Activated CD8-positive, alpha-beta memory T cell treated with anti-CD3 and anti-CD28 coated beads, Interleukin-2, amount 10 ng/mL, durations not matched to agents 7 days and 5 days (primary cell): ENCODE measurements around the gene TXNDC12. TPM values are rescaled to one million over a fixed set of nuclear protein-coding genes. Genes with fewer than 3 reads are reported as not detected.
"Not testable (repeated sequence)": the region's sequence is repeated elsewhere in the genome, so short reads cannot be mapped to it uniquely, and the experiment has no call there.

Source experiments
- ATAC-seq: fragments of 150-1000 bp; cut with Tn5 transposase; one replicate; pipeline ENCODE4 v1.10.0; 2021; ENCODE audit warnings: moderate library complexity
- CTCF ChIA-PET: fragments of 350-600 bp; sonication (Branson Sonifier 250); formaldehyde crosslinking; loops from one replicate; lab custom pipeline; 2021; ENCODE audit warnings: antibody characterized with exemption; lab: Charles Lee
- DNase-seq: peaks from one replicate; pipeline ENCODE4 v3.0.0-alpha.2; 2020
- H3K27ac Mint-ChIP-seq: one replicate; pipeline ENCODE4 v1.8.0; 2021; ENCODE audit warnings: mild to moderate bottlenecking, mixed read lengths
- H3K27me3 Mint-ChIP-seq: one replicate; pipeline ENCODE4 v1.8.0; 2021; ENCODE audit warnings: mixed read lengths
- H3K36me3 Mint-ChIP-seq: one replicate; pipeline ENCODE4 v1.8.0; 2021; ENCODE audit warnings: mild to moderate bottlenecking, mixed read lengths
- H3K4me1 Mint-ChIP-seq: one replicate; pipeline ENCODE4 v1.8.0; 2021; ENCODE audit warnings: mixed read lengths
- H3K4me3 Mint-ChIP-seq: one replicate; pipeline ENCODE4 v1.8.0; 2021; ENCODE audit warnings: mild to moderate bottlenecking, moderate library complexity, mixed read lengths
- H3K9me3 Mint-ChIP-seq: one replicate; pipeline ENCODE4 v1.8.0; 2022; ENCODE audit warnings: low read depth, mixed read lengths
- total RNA-seq, 2 experiments: library from RNA; stranded (reverse); gene quantifications; one replicate each; pipeline ENCODE4 v1.2.3, GENCODE V29; 2021

The TXNDC12 gene
- total RNA-seq, 2 experiments from 2014 or later: 37.5 to 42.6 TPM

DNA sequence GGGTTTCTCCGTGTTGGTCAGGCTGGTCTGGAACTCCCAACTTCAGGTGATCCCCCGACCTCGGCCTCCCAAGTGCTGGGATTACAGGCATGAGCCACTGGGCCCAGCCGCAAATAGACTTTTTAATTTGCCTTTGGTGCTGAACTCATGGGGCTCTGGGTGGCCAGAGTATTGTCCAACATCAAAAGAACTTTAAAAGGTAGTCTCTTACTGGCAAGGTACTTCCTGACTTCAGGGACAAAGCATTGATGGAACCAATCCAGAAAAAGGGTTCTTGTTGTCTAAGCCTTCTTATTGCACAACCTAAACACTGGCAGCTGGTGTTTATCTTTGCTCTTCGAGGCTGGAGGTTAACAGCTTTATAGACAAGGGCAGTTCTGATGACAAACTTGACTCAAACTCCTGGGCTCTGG lies 17.6 kb downstream of the TXNDC12 start:
- Mint-ChIP-seq H3K4me1 (peaks cover 10% of the 10 kb centered on the region), H3K4me3 (no peak overlapping the region), H3K9me3 (no peaks in the 10 kb centered on the region), H3K27ac (no peak overlapping the region), H3K27me3 (no peaks in the 10 kb centered on the region), H3K36me3 (peaks cover 20% of the 10 kb centered on the region)
- no peak for ATAC-seq
- CTCF ChIA-PET: interaction anchor here (1.5 kb wide), 1 partner anchor 158 kb away, joined by 3 read pairs; no protein-coding TSS in a partner anchor
- DNase-seq: no peak

DNA sequence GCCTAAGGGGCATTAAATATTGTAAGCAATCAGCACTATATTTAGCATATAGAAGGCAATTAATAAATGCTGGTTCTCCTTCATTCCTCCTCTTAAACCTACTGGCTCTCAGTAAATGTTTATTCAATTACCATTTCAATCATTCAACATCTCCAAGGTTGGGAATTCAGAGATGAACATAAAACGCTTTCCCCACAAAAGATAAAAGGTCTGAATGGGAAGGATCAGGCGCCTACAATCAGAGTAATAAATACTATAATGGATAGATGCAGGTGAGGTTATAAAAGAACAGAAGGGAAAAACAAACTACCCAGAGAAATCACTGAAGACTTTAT lies 21.0 kb downstream of the TXNDC12 start:
- DNase-seq (no peak), ATAC-seq (no peak)
- peak overlapping the region; percentile 95 for H3K27ac Mint-ChIP-seq
- H3K4me3 Mint-ChIP-seq: peak overlapping the region; percentile 95
- peaks cover 29% of the 10 kb centered on the region for H3K4me1 Mint-ChIP-seq
- peaks cover 26% of the 10 kb centered on the region for H3K36me3 Mint-ChIP-seq
- no peaks in the 10 kb centered on the region for H3K27me3 Mint-ChIP-seq
- CTCF ChIA-PET: interaction anchor here (1.6 kb wide), 1 partner anchor 15 kb away, joined by 4 read pairs; no protein-coding TSS in a partner anchor
- H3K9me3 Mint-ChIP-seq: no peaks in the 10 kb centered on the region

DNA sequence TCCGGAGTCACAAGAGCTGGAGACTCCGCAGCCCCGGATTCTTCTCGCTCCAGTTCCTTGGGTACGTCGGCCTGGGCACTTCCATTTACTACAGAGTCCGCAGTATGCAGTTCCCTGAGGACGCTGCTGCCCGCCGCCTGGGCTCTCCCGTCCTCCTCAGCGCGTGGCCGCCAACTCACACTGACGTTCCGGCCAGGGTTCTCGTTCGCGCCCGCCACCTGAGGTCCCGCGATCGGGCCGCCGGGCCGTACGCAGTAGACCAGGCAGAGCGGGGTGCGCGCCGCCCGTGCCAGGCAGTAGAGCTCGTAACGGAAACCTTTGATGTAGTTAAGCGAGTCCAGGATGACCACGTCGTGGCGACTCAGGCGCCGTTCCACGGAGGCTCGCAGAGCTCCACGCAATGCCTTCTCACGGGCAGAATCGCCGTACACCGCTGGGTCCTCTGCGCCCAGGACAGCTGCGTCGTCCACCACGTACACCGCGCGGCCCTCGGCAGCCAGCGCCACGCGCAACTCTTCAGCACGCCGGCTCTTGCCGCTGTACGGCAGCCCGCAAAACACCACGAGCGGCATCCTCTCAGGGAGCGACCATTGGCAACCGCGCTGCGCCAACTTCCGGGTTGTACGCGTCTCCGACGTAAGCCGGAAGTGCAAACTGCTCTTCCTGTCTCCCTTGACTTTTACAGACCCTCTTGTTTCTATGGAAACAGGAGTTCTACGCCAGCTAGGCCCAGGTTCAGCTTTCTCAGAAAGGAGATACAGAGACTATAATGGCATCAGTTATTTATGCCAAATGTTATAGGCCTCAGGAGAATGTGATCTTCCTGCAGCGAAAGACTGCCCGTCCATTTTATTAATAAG lies 21.6 kb downstream of the TXNDC12 start, which contains the start of gene KTI12:
Gene KTI12, minus strand, starts transcription at position 621 of the 860 bp plus-strand sequence. Its CDS starts 49 bp downstream, at position 572.
- DNase-seq: peak; percentile 94
- CTCF ChIA-PET: no interaction called here

DNA sequence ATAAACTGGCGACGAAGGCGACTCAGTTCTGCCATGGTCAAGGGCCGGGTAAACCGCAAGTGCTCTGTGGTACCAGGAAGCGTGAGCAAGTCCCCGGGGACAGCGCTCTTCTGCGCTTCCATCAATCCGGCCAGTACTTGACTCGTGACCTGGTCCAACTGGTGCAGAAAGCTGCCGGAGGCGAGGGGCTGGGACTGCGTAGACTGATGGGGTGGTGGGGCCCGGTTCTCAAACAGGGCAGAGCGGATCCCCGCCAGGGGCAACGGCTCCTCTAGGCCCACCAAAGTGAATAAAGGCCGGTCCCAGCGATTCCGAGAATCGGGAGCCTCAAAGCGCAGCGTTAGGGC lies 22.2 kb downstream of the TXNDC12 start:
- H3K27me3 Mint-ChIP-seq: no peaks in the 10 kb centered on the region
- peak; percentile 51 for DNase-seq
- peak overlapping the region; percentile 95 for H3K4me3 Mint-ChIP-seq
- peaks cover 29% of the 10 kb centered on the region for H3K4me1 Mint-ChIP-seq
- CTCF ChIA-PET: no interaction called here
- H3K36me3 Mint-ChIP-seq: peaks cover 23% of the 10 kb centered on the region
- H3K9me3 Mint-ChIP-seq: no peaks in the 10 kb centered on the region
- H3K27ac Mint-ChIP-seq: peak overlapping the region; percentile 95
- ATAC-seq: peak; percentile 18

More for the DNA sequence above, 21.6 kb downstream of the TXNDC12 start, which contains the start of gene KTI12:
- Mint-ChIP-seq H3K9me3 (no peaks in the 10 kb centered on the region), H3K36me3 (peaks cover 24% of the 10 kb centered on the region), H3K27me3 (no peaks in the 10 kb centered on the region), H3K4me3 (peak within 1 kb of the TSS; percentile 95), H3K27ac (peak within 1 kb of the TSS; percentile 95), H3K4me1 (peaks cover 29% of the 10 kb centered on the region)
- peak; percentile 95 for ATAC-seq

DNA sequence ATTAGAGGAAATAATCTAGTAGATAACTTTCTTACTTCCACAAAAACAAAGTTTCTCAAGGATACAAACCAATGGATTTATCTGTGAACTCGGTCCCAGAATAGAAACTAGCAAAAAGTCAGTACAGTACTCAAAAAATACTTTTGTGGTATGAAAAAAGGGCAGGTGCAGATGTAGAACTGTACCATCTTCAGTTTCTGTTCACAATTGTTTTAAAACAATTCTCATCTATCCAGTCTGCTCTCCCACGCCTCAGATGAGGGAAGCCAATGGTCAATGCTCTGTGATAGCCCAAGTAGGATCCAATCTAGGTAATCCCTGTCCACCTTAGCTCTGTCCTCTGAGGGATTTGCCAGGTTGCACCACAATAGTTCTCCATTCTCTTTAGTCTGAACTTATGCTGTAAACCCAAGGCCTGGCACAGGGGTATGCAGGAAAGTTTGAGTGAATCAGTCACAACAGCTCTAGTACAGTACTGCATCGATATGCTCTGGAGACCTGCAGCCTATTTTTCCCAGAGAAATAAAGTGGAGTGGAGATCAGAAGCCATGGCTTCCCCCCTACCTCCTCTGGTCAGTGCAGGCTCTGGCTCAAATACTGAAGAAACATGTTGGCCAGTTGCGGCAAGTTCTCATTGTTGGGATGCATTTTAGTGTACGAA lies 22.7 kb downstream of the TXNDC12 start:
- ATAC-seq (no peak), DNase-seq (no peak)
- Mint-ChIP-seq H3K27me3 (no peaks in the 10 kb centered on the region), H3K4me1 (peaks cover 29% of the 10 kb centered on the region), H3K36me3 (peaks cover 23% of the 10 kb centered on the region), H3K27ac (peak overlapping the region; percentile 95), H3K9me3 (no peaks in the 10 kb centered on the region), H3K4me3 (peak overlapping the region; percentile 95)
- CTCF ChIA-PET: no interaction called here

DNA sequence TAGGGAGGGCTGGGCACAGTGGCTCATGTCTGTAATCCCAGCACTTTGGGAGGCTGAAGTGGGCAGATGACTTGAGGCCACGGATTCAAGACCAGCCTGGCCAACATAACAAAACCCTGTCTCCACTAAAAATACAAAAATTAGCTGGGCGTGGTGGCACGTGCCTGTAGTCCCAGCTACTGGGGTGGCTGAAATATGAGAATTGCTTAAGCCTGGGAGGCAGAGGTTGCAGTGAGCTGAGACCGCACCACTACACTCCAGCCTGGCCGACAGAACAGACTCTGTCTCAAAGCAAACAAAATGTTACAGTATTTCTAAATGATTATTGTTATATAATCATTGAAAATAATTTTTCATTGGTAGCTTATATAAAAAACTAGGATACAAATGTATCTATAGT lies 26.2 kb downstream of the TXNDC12 start:
- not testable (repeated sequence) for H3K27ac Mint-ChIP-seq, ATAC-seq, H3K27me3 Mint-ChIP-seq, H3K9me3 Mint-ChIP-seq, DNase-seq, H3K4me3 Mint-ChIP-seq
- Mint-ChIP-seq H3K4me1 (peaks cover 24% of the 10 kb centered on the region), H3K36me3 (peaks cover 35% of the 10 kb centered on the region)
- CTCF ChIA-PET: interaction anchor here (1.3 kb wide), 1 partner anchor 132 kb away, joined by 3 read pairs; no protein-coding TSS in a partner anchor

DNA sequence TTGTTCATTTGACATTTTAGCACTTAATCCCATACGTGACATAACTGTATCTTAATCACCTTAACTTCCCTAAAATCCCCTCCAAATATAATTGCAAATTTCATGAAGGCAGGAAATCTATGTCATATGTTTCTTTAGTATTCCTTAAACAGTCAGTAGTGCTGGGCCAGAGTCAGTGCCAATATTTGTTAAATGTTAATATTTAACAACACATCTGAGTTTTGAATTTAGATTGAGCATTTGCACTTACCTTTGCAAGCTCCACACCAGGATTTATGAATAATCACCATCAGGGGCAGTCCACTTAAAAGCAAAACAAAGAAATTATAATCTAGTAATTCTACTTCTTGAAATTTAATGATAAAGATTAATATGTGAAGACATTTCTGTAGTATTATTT lies 26.7 kb downstream of the TXNDC12 start:
- CTCF ChIA-PET: interaction anchor here (1.3 kb wide), 1 partner anchor 131 kb away, joined by 3 read pairs; no protein-coding TSS in a partner anchor
- H3K4me1 Mint-ChIP-seq: peaks cover 22% of the 10 kb centered on the region
- no peaks in the 10 kb centered on the region for H3K9me3 Mint-ChIP-seq
- H3K4me3 Mint-ChIP-seq: no peak overlapping the region
- H3K27ac Mint-ChIP-seq: no peak overlapping the region
- H3K27me3 Mint-ChIP-seq: no peaks in the 10 kb centered on the region
- no peak for ATAC-seq
- H3K36me3 Mint-ChIP-seq: peaks cover 37% of the 10 kb centered on the region
- no peak for DNase-seq

DNA sequence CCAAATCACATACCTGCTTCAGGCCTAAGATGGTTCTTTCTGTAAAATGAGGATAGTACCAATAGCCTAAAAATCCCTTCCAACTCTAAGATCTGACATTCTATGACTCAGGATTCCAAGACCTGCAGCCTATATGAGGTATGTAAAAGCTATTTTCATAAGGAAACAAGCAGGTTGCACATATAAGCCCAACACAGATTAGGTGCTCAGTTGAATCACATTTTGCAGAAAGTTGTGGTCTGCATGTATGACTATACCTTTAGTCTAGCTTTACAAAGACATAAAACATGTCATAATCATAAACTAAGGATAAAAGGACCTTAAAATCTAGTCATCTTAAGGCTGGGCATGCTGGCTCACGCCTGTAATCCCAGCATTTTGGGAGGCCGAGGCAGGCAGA lies 28.7 kb downstream of the TXNDC12 start:
- no peak for ATAC-seq
- CTCF ChIA-PET: no interaction called here
- H3K9me3 Mint-ChIP-seq: no peaks in the 10 kb centered on the region
- DNase-seq: no peak
- H3K4me1 Mint-ChIP-seq: peaks cover 11% of the 10 kb centered on the region
- no peak overlapping the region for H3K27ac Mint-ChIP-seq
- no peaks in the 10 kb centered on the region for H3K27me3 Mint-ChIP-seq
- peaks cover 34% of the 10 kb centered on the region for H3K36me3 Mint-ChIP-seq
- H3K4me3 Mint-ChIP-seq: no peak overlapping the region

DNA sequence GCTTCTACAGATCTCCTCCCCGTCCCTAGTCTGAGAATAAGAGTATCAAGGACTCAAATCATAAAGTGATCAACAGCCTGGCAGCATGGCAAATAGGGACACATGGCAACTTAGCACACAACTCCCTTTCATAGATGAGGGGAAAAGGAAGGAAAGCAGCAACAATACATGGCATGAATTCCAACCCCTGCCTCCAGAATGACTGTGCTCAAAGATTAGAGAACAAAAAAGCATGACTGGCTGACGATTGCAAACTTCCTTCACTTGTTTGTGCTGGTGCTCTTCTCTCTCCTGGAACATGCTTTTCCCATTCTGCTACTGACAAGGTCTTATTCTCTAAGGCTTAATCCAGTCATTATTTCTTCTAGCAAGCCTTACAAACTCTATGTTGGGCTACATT lies 32.9 kb downstream of the TXNDC12 start:
- DNase-seq (no peak), ATAC-seq (no peak)
- H3K4me1 Mint-ChIP-seq: peaks cover 2% of the 10 kb centered on the region
- H3K27ac Mint-ChIP-seq: no peak overlapping the region
- H3K9me3 Mint-ChIP-seq: no peaks in the 10 kb centered on the region
- CTCF ChIA-PET: no interaction called here
- no peak overlapping the region for H3K4me3 Mint-ChIP-seq
- peaks cover 37% of the 10 kb centered on the region for H3K36me3 Mint-ChIP-seq
- no peaks in the 10 kb centered on the region for H3K27me3 Mint-ChIP-seq

DNA sequence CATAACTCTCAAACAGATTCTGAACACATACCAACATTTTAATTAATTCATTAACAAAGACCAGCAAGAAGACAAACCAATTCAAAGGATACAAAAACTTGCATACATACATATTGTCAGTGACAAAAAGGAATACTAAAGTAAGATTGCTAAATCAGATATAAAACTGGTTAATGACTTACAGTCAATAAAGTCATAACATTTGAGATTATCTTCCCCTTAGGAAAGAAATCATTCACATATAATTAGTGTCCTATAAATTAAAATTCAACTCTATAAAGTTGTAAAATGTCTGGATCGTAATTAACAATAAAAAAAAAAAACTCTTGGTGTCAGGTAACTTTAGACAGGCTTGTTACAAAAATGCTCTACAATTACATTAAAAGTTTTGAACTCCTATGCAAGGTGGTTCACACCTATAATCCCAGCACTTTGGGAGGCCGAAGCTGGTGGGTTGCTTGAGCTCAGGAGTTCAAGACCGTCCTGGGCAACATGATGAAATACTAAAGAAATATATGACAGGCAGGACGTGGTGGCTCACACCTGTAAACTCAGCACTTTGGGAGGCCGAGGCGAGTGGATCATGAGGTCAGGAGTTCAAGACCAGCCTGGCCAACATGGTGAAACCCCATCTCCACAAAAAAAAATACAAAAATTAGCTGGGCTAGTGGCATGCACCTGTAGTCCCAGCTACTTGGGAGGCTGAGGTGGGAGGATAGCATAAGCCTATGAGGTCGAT lies 46.8 kb downstream of the TXNDC12 start:
- no peaks in the 10 kb centered on the region for H3K9me3 Mint-ChIP-seq
- ATAC-seq (no peak), DNase-seq (no peak)
- no peaks in the 10 kb centered on the region for H3K4me1 Mint-ChIP-seq
- H3K36me3 Mint-ChIP-seq: no peaks in the 10 kb centered on the region
- no peak overlapping the region for H3K27ac Mint-ChIP-seq
- no peak overlapping the region for H3K4me3 Mint-ChIP-seq
- CTCF ChIA-PET: no interaction called here
- peaks cover 26% of the 10 kb centered on the region for H3K27me3 Mint-ChIP-seq

DNA sequence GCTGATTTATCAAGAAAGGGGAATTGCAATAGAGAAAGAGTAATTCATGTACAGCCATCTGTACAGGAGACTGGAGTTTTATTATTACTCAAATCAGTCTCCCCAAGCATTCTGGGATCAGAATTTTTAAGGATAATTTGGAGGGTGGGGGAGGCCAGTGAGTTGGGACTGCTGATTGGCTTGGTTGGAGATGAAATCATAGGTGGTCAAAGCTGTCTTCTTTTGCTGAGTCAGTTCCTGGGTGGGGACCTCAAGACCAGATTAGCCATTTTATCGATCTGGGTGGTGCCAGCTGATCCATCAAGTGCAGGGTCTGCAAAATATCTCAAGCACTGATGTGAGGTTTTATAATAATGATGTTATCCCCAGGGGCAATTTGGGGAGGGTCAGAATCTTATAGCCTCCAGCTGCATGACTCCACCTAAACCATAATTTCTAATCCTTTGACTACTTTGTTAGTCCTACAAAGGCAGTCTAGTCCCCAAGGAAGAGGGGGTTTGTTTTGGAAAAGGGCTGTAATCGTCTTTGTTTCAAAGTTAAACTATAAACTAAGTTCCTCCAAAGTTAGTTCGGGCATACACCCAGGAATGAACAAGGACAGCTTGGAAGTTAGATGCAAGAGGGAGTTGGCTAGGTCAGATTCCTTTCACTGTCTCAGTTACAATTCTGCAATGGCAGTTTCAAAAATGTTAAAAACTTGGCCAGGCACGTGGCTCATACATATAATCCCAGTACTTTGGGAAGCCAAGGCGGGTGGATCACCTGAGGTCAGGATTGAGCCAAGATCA lies 47.6 kb downstream of the TXNDC12 start:
- H3K27me3 Mint-ChIP-seq: peaks cover 26% of the 10 kb centered on the region
- CTCF ChIA-PET: interaction anchor here (0.7 kb wide), 1 partner anchor 110 kb away, joined by 3 read pairs; no protein-coding TSS in a partner anchor
- no peak for DNase-seq
- no peak overlapping the region for H3K4me3 Mint-ChIP-seq
- no peaks in the 10 kb centered on the region for H3K36me3 Mint-ChIP-seq
- H3K9me3 Mint-ChIP-seq: no peaks in the 10 kb centered on the region
- H3K27ac Mint-ChIP-seq: no peak overlapping the region
- H3K4me1 Mint-ChIP-seq: no peaks in the 10 kb centered on the region
- ATAC-seq: no peak

DNA sequence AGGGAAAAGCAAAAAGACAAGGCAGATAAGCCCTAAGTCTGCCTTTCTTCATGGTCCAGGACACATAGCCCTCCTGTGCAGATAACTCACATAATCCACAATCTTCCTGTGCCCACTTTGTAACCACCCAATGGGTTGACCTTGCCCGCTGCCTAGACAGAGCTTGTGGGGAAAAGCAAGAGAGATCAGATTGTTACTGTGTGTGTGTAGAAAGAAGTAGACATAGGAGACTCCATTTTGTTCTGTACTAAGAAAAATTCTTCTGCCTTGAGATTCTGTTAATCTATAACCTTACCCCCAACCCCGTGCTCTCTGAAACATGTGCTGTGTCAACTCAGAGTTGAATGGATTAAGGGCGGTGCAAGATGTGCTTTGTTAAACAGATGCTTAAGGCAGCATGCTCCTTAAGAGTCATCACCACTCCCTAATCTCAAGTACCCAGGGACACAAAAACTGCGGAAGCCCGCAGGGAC lies 48.9 kb downstream of the TXNDC12 start:
- CTCF ChIA-PET, H3K9me3 Mint-ChIP-seq, H3K36me3 Mint-ChIP-seq: not testable (repeated sequence)

More for the DNA sequence above, 48.9 kb downstream of the TXNDC12 start:
- ATAC-seq, H3K4me1 Mint-ChIP-seq, DNase-seq, H3K27ac Mint-ChIP-seq, H3K4me3 Mint-ChIP-seq: not testable (repeated sequence)
- H3K27me3 Mint-ChIP-seq: peaks cover 26% of the 10 kb centered on the region
